K562 (cell line): ENCODE results near the gene MED15. TPM values are rescaled to one million over a fixed set of nuclear protein-coding genes. Genes with fewer than 3 reads are reported as not detected.

Experiments used
- CBFB ChIP-seq: sonication (generic); formaldehyde crosslinking; IDR thresholded peaks from 2 replicates; pipeline ENCODE4 v1.4.0; 2020; ENCODE audit warnings: mild to moderate bottlenecking, missing genetic modification reagents
- FOXO4 ChIP-seq: fragments of 450-650 bp; formaldehyde crosslinking; IDR thresholded peaks from 2 replicates; pipeline ENCODE4 v1.4.0; 2020; ENCODE audit warnings: mild to moderate bottlenecking, moderate library complexity
- GTF2A2 ChIP-seq: IDR thresholded peaks from 2 replicates; pipeline ENCODE4 v1.6.1; 2016; ENCODE audit warnings: mild to moderate bottlenecking, missing genetic modification characterization, missing compliant biosample characterization
- HMG20A ChIP-seq: fragments of 450-650 bp; formaldehyde crosslinking; conservative IDR thresholded peaks from 2 replicates; pipeline ENCODE4 v1.4.0; 2020; ENCODE audit warnings: mild to moderate bottlenecking, mixed read lengths
- LEF1 ChIP-seq: fragments of 450-650 bp; IDR thresholded peaks from 2 replicates; pipeline ENCODE4 v1.6.1; 2016; ENCODE audit warnings: mild to moderate bottlenecking
- MAFK ChIP-seq: IDR thresholded peaks from 2 replicates; pipeline ENCODE4 v1.6.1; 2011; ENCODE audit warnings: low read length, improper control_type of control experiment
- MED1 ChIP-seq: sonication (generic); formaldehyde crosslinking; IDR thresholded peaks from 2 replicates; pipeline ENCODE4 v1.8.1; 2023; ENCODE audit warnings: missing genetic modification reagents, borderline replicate concordance
- NBN ChIP-seq: fragments of 450-650 bp; IDR thresholded peaks from 2 replicates; pipeline ENCODE4 v1.6.1; 2016; ENCODE audit warnings: low read depth, mild to moderate bottlenecking
- NR2F6 ChIP-seq: fragments of 450-650 bp; formaldehyde crosslinking; IDR thresholded peaks from 2 replicates; pipeline ENCODE4 v1.4.0; 2020; ENCODE audit warnings: mild to moderate bottlenecking
- TCFL5 ChIP-seq: fragments of 250-450 bp; sonication (Bioruptor Pico); conservative IDR thresholded peaks from 2 replicates; pipeline ENCODE4 v1.6.1; 2021; ENCODE audit warnings: mild to moderate bottlenecking, moderate library complexity, matching md5 sums
- TGIF2 ChIP-seq: sonication (generic); formaldehyde crosslinking; IDR thresholded peaks from 2 replicates; pipeline ENCODE4 v1.8.1; 2022; ENCODE audit warnings: mild to moderate bottlenecking, missing genetic modification reagents, moderate library complexity
- TRIM24 ChIP-seq, 2 experiments: fragments of 450-650 bp; IDR thresholded peaks; 2 replicates each; pipeline ENCODE4 v1.6.1; 2016
- U2AF1 ChIP-seq: fragments of 200-400 bp; formaldehyde crosslinking; optimal IDR thresholded peaks from 2 replicates; pipeline ENCODE3; 2017; ENCODE audit warnings: mild to moderate bottlenecking, low read depth, low read length, moderate library complexity
- ZBTB17 ChIP-seq: fragments of 450-650 bp; formaldehyde crosslinking; IDR thresholded peaks from 2 replicates; pipeline ENCODE4 v1.4.0; 2020; ENCODE audit warnings: mild to moderate bottlenecking
- ZBTB26 ChIP-seq: fragments of 450-650 bp; formaldehyde crosslinking; IDR thresholded peaks from 2 replicates; pipeline ENCODE4 v1.4.0; 2022; ENCODE audit warnings: missing genetic modification characterization
- ZFX ChIP-seq: sonication (generic); formaldehyde crosslinking; IDR thresholded peaks from 2 replicates; pipeline ENCODE4 v1.8.0; 2022; ENCODE audit warnings: mild to moderate bottlenecking, missing genetic modification reagents, moderate library complexity
- polyA plus RNA-seq, 8 experiments: library from polyadenylated mRNA; depleted of rRNA in 4 of 8; stranded (reverse) in 5 of 8; unstranded in 3 of 8; fragments of >200 nt; fragmentation: Nextera tagmentation in 2 of 8; fragmentation: Illumina TruSeq in 1 of 8; extraction: Ambion mirVana in 2 of 8; extraction: Trizol in 1 of 8; gene quantifications; 2 replicates each; pipeline versions ENCODE4 v1.2.1 to v1.2.3, GENCODE V29; 2011 to 2014; ENCODE audit warnings: inconsistent platforms in 1 of 8, missing spikeins in 1 of 8
- total RNA-seq, 7 experiments: library from RNA; depleted of rRNA in 6 of 7; stranded (reverse); fragments of >200 nt in 6 of 7; fragmentation: Illumina TruSeq in 2 of 7; extraction: Trizol in 2 of 7; gene quantifications; 2 replicates each; pipeline versions ENCODE4 v1.2.1 to v1.2.3, GENCODE V29; 2011 to 2021; ENCODE audit warnings: low replicate concordance in 1 of 7
- TF ChIP-seq, protein P1 (sequence below): fragments of 250-450 bp; sonication (Bioruptor Pico); IDR thresholded peaks from 2 replicates; pipeline ENCODE4 v1.9.0; 2021; ENCODE audit warnings: mild to moderate bottlenecking, inconsistent platforms
- TF ChIP-seq, protein P2 (sequence below), 3 experiments: IDR thresholded peaks in 2 of 3; conservative IDR thresholded peaks in 1 of 3; 2 replicates each; pipeline ENCODE4 v1.5.1; 2011 to 2012; ENCODE audit warnings: low read length in 3 of 3, mild to moderate bottlenecking in 3 of 3, control low read depth in 2 of 3, improper control_type of control experiment in 1 of 3, inconsistent platforms in 1 of 3, low read depth in 1 of 3, mixed read lengths in 1 of 3, moderate library complexity in 1 of 3; ENCODE audit not compliant: insufficient read depth in 2 of 3
- TF ChIP-seq, protein P3 (sequence below): fragments of 250-450 bp; sonication (Bioruptor Pico); IDR thresholded peaks from 2 replicates; pipeline ENCODE4 v1.4.0; 2020
- TF ChIP-seq, protein P4 (sequence below): fragments of 450-650 bp; IDR thresholded peaks from 2 replicates; pipeline ENCODE4 v1.6.1; 2016

The MED15 gene
- total and polyA plus RNA-seq, 9 of the 15 experiments (the other 6 are each of a cell fraction or from before 2014, with no cell fraction given), result 4.0 to 271 (median 60.1) TPM

DNA sequence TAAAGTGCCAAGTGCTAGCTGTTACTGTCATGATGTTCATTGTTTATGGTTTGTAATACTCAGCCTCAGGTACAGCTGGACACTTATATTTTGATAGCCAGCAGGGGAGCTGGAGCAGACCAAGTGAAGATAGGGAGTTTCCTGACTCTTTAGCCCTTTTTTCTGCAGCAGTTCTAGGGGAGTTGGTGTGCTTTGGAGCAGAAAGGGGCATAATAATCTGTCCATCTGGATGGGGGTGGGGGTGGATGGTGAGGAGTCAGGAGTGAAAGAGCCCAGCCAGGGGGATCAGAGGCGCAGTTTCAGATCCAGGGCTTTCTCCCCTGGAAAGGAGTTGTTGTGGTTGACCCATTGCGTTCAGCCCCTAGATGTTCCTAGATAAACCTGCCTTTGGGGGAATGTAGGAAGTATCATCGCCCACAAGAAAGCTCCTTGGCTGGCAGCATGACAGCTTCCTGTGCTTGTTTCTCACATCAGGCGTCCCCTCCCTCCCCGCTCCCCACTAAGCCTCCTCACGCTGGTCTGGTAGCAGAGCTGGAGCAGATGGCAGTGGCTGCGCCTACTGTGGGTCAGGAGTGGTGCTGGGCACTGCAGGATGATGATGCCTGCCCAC is 41.9 kb downstream of the MED15 start (continued):
- TF ChIP-seq FOXO4 (CRISPR knock-in tag), result no peak
- no peak for TF ChIP-seq ZFX (CRISPR knock-in tag)
- TF ChIP-seq, protein P1, sequence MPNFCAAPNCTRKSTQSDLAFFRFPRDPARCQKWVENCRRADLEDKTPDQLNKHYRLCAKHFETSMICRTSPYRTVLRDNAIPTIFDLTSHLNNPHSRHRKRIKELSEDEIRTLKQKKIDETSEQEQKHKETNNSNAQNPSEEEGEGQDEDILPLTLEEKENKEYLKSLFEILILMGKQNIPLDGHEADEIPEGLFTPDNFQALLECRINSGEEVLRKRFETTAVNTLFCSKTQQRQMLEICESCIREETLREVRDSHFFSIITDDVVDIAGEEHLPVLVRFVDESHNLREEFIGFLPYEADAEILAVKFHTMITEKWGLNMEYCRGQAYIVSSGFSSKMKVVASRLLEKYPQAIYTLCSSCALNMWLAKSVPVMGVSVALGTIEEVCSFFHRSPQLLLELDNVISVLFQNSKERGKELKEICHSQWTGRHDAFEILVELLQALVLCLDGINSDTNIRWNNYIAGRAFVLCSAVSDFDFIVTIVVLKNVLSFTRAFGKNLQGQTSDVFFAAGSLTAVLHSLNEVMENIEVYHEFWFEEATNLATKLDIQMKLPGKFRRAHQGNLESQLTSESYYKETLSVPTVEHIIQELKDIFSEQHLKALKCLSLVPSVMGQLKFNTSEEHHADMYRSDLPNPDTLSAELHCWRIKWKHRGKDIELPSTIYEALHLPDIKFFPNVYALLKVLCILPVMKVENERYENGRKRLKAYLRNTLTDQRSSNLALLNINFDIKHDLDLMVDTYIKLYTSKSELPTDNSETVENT, result no peak
- TF ChIP-seq, protein P2, sequence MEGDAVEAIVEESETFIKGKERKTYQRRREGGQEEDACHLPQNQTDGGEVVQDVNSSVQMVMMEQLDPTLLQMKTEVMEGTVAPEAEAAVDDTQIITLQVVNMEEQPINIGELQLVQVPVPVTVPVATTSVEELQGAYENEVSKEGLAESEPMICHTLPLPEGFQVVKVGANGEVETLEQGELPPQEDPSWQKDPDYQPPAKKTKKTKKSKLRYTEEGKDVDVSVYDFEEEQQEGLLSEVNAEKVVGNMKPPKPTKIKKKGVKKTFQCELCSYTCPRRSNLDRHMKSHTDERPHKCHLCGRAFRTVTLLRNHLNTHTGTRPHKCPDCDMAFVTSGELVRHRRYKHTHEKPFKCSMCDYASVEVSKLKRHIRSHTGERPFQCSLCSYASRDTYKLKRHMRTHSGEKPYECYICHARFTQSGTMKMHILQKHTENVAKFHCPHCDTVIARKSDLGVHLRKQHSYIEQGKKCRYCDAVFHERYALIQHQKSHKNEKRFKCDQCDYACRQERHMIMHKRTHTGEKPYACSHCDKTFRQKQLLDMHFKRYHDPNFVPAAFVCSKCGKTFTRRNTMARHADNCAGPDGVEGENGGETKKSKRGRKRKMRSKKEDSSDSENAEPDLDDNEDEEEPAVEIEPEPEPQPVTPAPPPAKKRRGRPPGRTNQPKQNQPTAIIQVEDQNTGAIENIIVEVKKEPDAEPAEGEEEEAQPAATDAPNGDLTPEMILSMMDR (IDR thresholded peaks at IDR 0.05 in 2 of 3, conservative IDR thresholded peaks at IDR 0.05 in 1 of 3; ENCODE audit: insufficient read depth in 2 of 3, low read depth in 1 of 3, low read length in 3 of 3), result peak in 1 of 3 experiments; percentile 10; a peak in 1 of 6 replicates
- no peak for TF ChIP-seq TRIM24 (IDR thresholded peaks at IDR 0.05)
- TF ChIP-seq MAFK, result no peak; the same call in 1 of the 2 replicates
- TF ChIP-seq TCFL5 (CRISPR knock-in tag), result no peak
- TF ChIP-seq GTF2A2 (tag), result no peak
- peak; percentile 82 for TF ChIP-seq ZBTB17 (CRISPR knock-in tag)
- TF ChIP-seq ZBTB26 (CRISPR knock-in tag), result peak; percentile 51; the same call in 1 of the 2 replicates
- TF ChIP-seq, protein P3, sequence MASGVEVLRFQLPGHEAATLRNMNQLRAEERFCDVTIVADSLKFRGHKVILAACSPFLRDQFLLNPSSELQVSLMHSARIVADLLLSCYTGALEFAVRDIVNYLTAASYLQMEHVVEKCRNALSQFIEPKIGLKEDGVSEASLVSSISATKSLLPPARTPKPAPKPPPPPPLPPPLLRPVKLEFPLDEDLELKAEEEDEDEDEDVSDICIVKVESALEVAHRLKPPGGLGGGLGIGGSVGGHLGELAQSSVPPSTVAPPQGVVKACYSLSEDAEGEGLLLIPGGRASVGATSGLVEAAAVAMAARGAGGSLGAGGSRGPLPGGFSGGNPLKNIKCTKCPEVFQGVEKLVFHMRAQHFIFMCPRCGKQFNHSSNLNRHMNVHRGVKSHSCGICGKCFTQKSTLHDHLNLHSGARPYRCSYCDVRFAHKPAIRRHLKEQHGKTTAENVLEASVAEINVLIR (CRISPR knock-in tag), result no peak
- TF ChIP-seq MED1 (CRISPR knock-in tag), result no peak
- no peak for TF ChIP-seq TGIF2 (CRISPR knock-in tag)
- no peak for TF ChIP-seq LEF1
- TF ChIP-seq CBFB (CRISPR knock-in tag), result 0 out of 2 replicates have a peak, but pooled peaks have one; percentile 40
- no peak for TF ChIP-seq NBN
- TF ChIP-seq HMG20A (CRISPR knock-in tag), result no peak
- no peak for TF ChIP-seq NR2F6
- TF ChIP-seq, protein P4, sequence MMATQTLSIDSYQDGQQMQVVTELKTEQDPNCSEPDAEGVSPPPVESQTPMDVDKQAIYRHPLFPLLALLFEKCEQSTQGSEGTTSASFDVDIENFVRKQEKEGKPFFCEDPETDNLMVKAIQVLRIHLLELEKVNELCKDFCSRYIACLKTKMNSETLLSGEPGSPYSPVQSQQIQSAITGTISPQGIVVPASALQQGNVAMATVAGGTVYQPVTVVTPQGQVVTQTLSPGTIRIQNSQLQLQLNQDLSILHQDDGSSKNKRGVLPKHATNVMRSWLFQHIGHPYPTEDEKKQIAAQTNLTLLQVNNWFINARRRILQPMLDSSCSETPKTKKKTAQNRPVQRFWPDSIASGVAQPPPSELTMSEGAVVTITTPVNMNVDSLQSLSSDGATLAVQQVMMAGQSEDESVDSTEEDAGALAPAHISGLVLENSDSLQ, result no peak
- TF ChIP-seq U2AF1, result no peak
